Panc1 (cell line): ENCODE results near the gene CNNM2. TPM values are rescaled to one million over a fixed set of nuclear protein-coding genes. Genes with fewer than 3 reads are reported as not detected.

ENCODE experiments used
- ATAC-seq: fragments of 200-7000 bp; cut with Tn5 transposase; 2 replicates; pipeline ENCODE4 v1.9.1; 2020; ENCODE audit warnings: mild to moderate bottlenecking, moderate library complexity
- BruUV-seq: library from RNA; stranded (reverse); fragments of 400-500 nt; replicated peaks from 2 replicates; lab custom pipeline; 2021; lab: Mats Ljungman, UMichigan
- CTCF ChIA-PET: fragments of 300-600 bp; sonication (Branson Sonifier 250); formaldehyde crosslinking; loops from one replicate; lab custom pipeline; 2022; ENCODE audit warnings: antibody characterized with exemption; lab: Charles Lee
- POLR2A ChIA-PET: fragments of 300-600 bp; sonication (Branson Sonifier 250); formaldehyde crosslinking; loops from one replicate; lab custom pipeline; 2022; ENCODE audit warnings: antibody characterized with exemption; lab: Charles Lee
- DNase-seq: peaks from one replicate; pipeline ENCODE4 v3.0.0-alpha.2; 2010; ENCODE audit warnings: low read depth, low spot score
- H3K27ac ChIP-seq: 2 replicates; pipeline ENCODE4 v1.5.1; 2011; ENCODE audit warnings: mild to moderate bottlenecking, low read length, inconsistent platforms
- H3K27me3 ChIP-seq: fragments of 200-500 bp; sonication (Bioruptor generic); 2 replicates; pipeline ENCODE4 v1.6.0; 2014; ENCODE audit warnings: low read length, inconsistent platforms; ENCODE audit not compliant: control insufficient read depth, insufficient read depth
- H3K36me3 ChIP-seq: fragments of 200-500 bp; sonication (Bioruptor generic); 2 replicates; pipeline ENCODE4 v1.5.1; 2014; ENCODE audit warnings: inconsistent platforms, mild to moderate bottlenecking, low read length, moderate library complexity; ENCODE audit not compliant: control insufficient read depth, insufficient read depth
- H3K4me1 ChIP-seq: 2 replicates; pipeline ENCODE4 v1.5.1; 2011; ENCODE audit warnings: inconsistent platforms, mild to moderate bottlenecking, low read length, moderate library complexity; ENCODE audit not compliant: control insufficient read depth, insufficient read depth
- H3K4me3 ChIP-seq, 2 experiments: 2 replicates each; pipeline ENCODE4 v1.5.1; 2011 to 2012; ENCODE audit warnings: low read depth in 2 of 2, low read length in 2 of 2, mild to moderate bottlenecking in 2 of 2, inconsistent platforms in 1 of 2, moderate library complexity in 1 of 2
- H3K9me3 ChIP-seq: fragments of 200-500 bp; sonication (Bioruptor generic); 2 replicates; pipeline ENCODE4 v1.5.1; 2014; ENCODE audit warnings: low read depth, mild to moderate bottlenecking, inconsistent platforms, low read length, moderate library complexity; ENCODE audit not compliant: control insufficient read depth, insufficient read depth
- POLR2AphosphoS5 ChIP-seq: IDR thresholded peaks from 2 replicates; pipeline ENCODE4 v1.6.1; 2012; ENCODE audit warnings: mild to moderate bottlenecking, low read depth, low read length, moderate library complexity
- REST ChIP-seq, 2 experiments: IDR thresholded peaks; 2 replicates each; pipeline ENCODE4 v1.6.1; 2011 to 2012; ENCODE audit warnings: low read depth in 2 of 2, control low read depth in 1 of 2, low read length in 1 of 2, mild to moderate bottlenecking in 1 of 2, moderate library complexity in 1 of 2; ENCODE audit not compliant: insufficient read depth in 1 of 2
- SIN3A ChIP-seq: IDR thresholded peaks from 2 replicates; pipeline ENCODE4 v1.6.1; 2012; ENCODE audit warnings: low read depth, mild to moderate bottlenecking, low read length, moderate library complexity, borderline replicate concordance; ENCODE audit not compliant: insufficient read depth
- TCF7L2 ChIP-seq: IDR thresholded peaks from 2 replicates; pipeline ENCODE4 v1.6.1; 2011; ENCODE audit warnings: mild to moderate bottlenecking, low read depth, low read length, inconsistent platforms
- in situ Hi-C: cut with HindIII; loops from 2 replicates; pipeline ENCODE4 v1.10.0; 2016; ENCODE audit warnings: low sequenced_read_pairs, low pct_unique_long_range_greater_than_20kb
- intact Hi-C: fragments of 100-400 bp; cut with micrococcal nuclease; formaldehyde crosslinking; loops from one replicate; pipeline ENCODE4 v1.10.0; 2022; ENCODE audit not compliant: unreplicated experiment
- total RNA-seq: library from RNA; stranded (reverse); gene quantifications from one replicate; pipeline ENCODE4 v1.2.1, GENCODE V29; 2021; ENCODE audit not compliant: unreplicated experiment
- TF ChIP-seq, protein P1 (sequence below): fragments of 450-650 bp; IDR thresholded peaks from 2 replicates; pipeline ENCODE4 v1.5.1; 2017; ENCODE audit warnings: mild to moderate bottlenecking

The CNNM2 gene
- total RNA-seq, 1 experiment from 2014 or later = 27.1 TPM

DNA sequence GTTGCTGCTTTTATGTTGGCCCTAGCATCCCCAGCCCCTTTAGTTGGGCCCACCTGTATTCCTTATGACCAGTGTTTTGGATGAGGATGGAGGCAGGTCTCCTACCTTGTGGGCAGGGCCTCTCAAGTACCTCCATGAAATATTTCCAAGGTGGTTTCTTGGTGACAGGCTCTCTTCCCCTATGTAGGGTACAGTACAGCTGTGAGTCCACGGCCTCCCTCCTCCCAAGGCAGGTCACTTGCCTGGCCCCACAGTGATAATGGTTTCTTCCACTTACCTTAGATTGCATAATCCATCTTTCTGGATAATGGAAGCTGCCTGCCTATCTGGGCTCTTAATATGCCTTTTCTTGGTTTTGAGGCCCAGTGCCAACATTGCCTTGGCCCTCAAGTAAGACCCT lies 164.6 kb downstream of the CNNM2 start:
- Histone ChIP-seq H3K4me3 (no peak overlapping the region), H3K27me3 (no peaks in the 10 kb centered on the region), H3K9me3 (no peaks in the 10 kb centered on the region), H3K27ac (no peak overlapping the region), H3K4me1 (no peaks in the 10 kb centered on the region), H3K36me3 (peaks cover 37% of the 10 kb centered on the region)
- BruUV-seq = no TSS peak
- POLR2A ChIA-PET = interaction anchor here (0.6 kb wide), 1 partner anchor 235 kb away, joined by 3 read pairs; no protein-coding TSS in a partner anchor
- peak; percentile 58; the same call in 1 of the 2 replicates for TF ChIP-seq POLR2AphosphoS5
- no peak for TF ChIP-seq SIN3A
- no peak for ATAC-seq
- intact Hi-C loops = no loop called here
- CTCF ChIA-PET = interaction anchor here (0.6 kb wide), 1 partner anchor 147 kb away, joined by 6 read pairs; no protein-coding TSS in a partner anchor
- no peak for DNase-seq
- in situ Hi-C loops = no loop called here

DNA sequence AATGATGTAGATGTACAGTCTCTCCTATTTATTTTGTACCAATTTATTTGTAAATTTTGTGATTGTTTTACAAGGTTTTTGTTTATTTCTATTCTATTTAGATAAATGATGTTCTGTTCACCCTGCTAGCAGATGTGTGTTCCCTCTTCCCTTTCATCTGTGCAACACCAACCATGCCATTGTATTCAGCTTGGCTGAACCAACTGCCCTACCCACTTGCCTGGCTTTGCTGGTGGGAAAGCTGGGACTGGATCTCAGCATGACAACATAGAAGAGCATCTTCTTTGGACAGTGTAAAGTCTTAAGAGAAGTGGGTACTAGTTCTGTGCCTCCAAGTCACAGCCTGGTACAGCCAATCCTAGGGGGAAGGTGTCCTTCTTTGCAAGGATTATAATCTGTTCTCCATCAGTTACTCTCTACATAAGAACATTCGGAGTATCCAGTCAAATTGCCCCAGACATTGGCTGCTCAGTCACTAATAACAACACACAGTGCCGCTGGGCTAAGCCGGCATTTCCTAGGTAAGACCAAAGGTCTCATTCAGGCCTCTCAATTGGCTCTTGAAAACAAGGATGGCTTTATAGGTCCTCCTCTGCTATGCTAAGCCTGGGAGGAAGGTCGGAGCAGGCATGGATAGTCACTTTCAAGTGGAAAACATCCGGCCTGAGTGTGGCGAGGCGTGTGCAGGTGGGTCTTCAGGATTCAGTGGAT lies 165.3 kb downstream of the CNNM2 start:
- ATAC-seq (no peak), DNase-seq (no peak)
- intact Hi-C loops = no loop called here
- Histone ChIP-seq H3K4me1 (no peaks in the 10 kb centered on the region), H3K36me3 (peaks cover 42% of the 10 kb centered on the region), H3K27me3 (no peaks in the 10 kb centered on the region), H3K9me3 (no peaks in the 10 kb centered on the region), H3K27ac (no peak overlapping the region), H3K4me3 (no peak overlapping the region)
- ChIA-PET CTCF (interaction anchor here (0.6 kb wide), 1 partner anchor 398 kb away, joined by 5 read pairs; no protein-coding TSS in a partner anchor), POLR2A (interaction anchor here (0.6 kb wide), 2 partner anchors 34 to 235 kb away, joined by 3 read pairs; no protein-coding TSS in a partner anchor)
- in situ Hi-C loops = no loop called here
- no TSS peak for BruUV-seq
- TF ChIP-seq, protein P1, sequence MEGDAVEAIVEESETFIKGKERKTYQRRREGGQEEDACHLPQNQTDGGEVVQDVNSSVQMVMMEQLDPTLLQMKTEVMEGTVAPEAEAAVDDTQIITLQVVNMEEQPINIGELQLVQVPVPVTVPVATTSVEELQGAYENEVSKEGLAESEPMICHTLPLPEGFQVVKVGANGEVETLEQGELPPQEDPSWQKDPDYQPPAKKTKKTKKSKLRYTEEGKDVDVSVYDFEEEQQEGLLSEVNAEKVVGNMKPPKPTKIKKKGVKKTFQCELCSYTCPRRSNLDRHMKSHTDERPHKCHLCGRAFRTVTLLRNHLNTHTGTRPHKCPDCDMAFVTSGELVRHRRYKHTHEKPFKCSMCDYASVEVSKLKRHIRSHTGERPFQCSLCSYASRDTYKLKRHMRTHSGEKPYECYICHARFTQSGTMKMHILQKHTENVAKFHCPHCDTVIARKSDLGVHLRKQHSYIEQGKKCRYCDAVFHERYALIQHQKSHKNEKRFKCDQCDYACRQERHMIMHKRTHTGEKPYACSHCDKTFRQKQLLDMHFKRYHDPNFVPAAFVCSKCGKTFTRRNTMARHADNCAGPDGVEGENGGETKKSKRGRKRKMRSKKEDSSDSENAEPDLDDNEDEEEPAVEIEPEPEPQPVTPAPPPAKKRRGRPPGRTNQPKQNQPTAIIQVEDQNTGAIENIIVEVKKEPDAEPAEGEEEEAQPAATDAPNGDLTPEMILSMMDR = no peak
- TF ChIP-seq TCF7L2 = no peak
- TF ChIP-seq POLR2AphosphoS5 = no peak
- TF ChIP-seq SIN3A = no peak
- TF ChIP-seq REST (IDR thresholded peaks at IDR 0.05; ENCODE audit: insufficient read depth in 1 of 2, low read depth in 2 of 2, low read length in 1 of 2) = no peak

- in situ Hi-C loops = no loop called here
- Histone ChIP-seq H3K27ac (no peak overlapping the region), H3K9me3 (no peaks in the 10 kb centered on the region), H3K27me3 (no peaks in the 10 kb centered on the region), H3K4me1 (no peaks in the 10 kb centered on the region), H3K4me3 (no peak overlapping the region), H3K36me3 (peaks cover 47% of the 10 kb centered on the region)
- no peak for DNase-seq
- no peak for ATAC-seq
- intact Hi-C loops = no loop called here
- TF ChIP-seq, protein P1 = no peak
- TF ChIP-seq POLR2AphosphoS5 (no peak), TCF7L2 (no peak), REST (IDR thresholded peaks at IDR 0.05; ENCODE audit: insufficient read depth in 1 of 2, low read depth in 2 of 2, low read length in 1 of 2) (no peak), SIN3A (no peak)
- POLR2A ChIA-PET = no interaction called here
- CTCF ChIA-PET = no interaction called here
- no TSS peak for BruUV-seq
Observed at GRCh38 chr10:103083977-103084320, 165.9 kb downstream of the CNNM2 start.
